GM21367 (cell line): ENCODE results near the gene FNDC10.

Experiments
- ATAC-seq: cut with Tn5 transposase; IDR thresholded peaks from one replicate; pipeline ENCODE4 v1.9.1; 2021; ENCODE audit not compliant: unreplicated experiment

Gene FNDC10

GRCh38 chr1:1627829-1628753, 28.2 kb upstream of the FNDC10 start:
- ATAC-seq, result no peak

- ATAC-seq, result no peak
Measured at GRCh38 chr1:1627261-1627828, 27.4 kb upstream of the FNDC10 start.

- ATAC-seq, result no peak
Measured at GRCh38 chr1:1626207-1627141, 26.5 kb upstream of the FNDC10 start.

- no peak for ATAC-seq
Measured at GRCh38 chr1:1625824-1626206, 25.9 kb upstream of the FNDC10 start.

- no peak for ATAC-seq
Measured at GRCh38 chr1:1625404-1625775, 25.5 kb upstream of the FNDC10 start.

- no peak for ATAC-seq
Measured at GRCh38 chr1:1624443-1625403, 24.8 kb upstream of the FNDC10 start.

GRCh38 chr1:1623631-1624442, 23.9 kb upstream of the FNDC10 start:
- no peak for ATAC-seq

GRCh38 chr1:1623181-1623630, 23.3 kb upstream of the FNDC10 start:
- no peak for ATAC-seq

- no peak for ATAC-seq
Measured at GRCh38 chr1:1622788-1623094, 22.8 kb upstream of the FNDC10 start.

- no peak for ATAC-seq
Measured at GRCh38 chr1:1622010-1622787, 22.3 kb upstream of the FNDC10 start.

- no peak for ATAC-seq
Measured at GRCh38 chr1:1621173-1622009, 21.5 kb upstream of the FNDC10 start.

- no peak for ATAC-seq
Measured at GRCh38 chr1:1620433-1621139, 20.7 kb upstream of the FNDC10 start.

GRCh38 chr1:1619917-1620361, 20.0 kb upstream of the FNDC10 start:
- ATAC-seq, result no peak

- no peak for ATAC-seq
Measured at GRCh38 chr1:1618396-1619068, 18.6 kb upstream of the FNDC10 start.

GRCh38 chr1:1617925-1618324, 18.0 kb upstream of the FNDC10 start:
- no peak for ATAC-seq

GRCh38 chr1:1617516-1617915, 17.6 kb upstream of the FNDC10 start:
- no peak for ATAC-seq

GRCh38 chr1:1616838-1617237, 16.9 kb upstream of the FNDC10 start:
- ATAC-seq, result no peak
